Measurements from ENCODE around the gene RAPGEF2.
"Not testable (repeated sequence)": the region's sequence is repeated elsewhere in the genome, so short reads cannot be mapped to it uniquely, and the experiment has no call there.

The RAPGEF2 gene

GRCh38 chr4:159239629-159240028 lies 136.8 kb downstream of the RAPGEF2 start:
- DNase-seq (ENCODE audit: low read depth in 2 of 2), result no peak

GRCh38 chr4:159240046-159240445 lies 137.2 kb downstream of the RAPGEF2 start:
- DNase-seq (ENCODE audit: low read depth in 2 of 2), result no peak

DNA sequence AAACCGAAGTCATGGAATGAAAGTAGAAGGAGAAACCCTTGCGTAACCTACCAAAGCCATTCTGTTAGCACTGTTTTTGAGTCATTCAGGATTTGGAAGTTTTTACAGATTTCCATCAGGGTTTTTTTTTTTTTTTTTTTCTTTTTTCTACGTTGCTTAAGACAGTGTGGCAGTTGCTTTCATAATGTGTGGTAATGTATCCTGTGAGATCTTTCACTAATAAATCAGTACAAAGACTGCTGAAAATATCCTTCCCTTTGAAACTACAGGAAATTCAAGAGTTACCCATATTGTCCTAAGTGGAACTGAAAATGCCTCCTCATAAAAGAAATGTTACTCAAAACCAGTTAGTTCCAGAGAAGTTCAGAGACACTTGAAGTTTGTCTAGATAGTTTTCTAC lies 137.8 kb downstream of the RAPGEF2 start:
- DNase-seq (ENCODE audit: low read depth in 2 of 2), result no peak

- no peak for DNase-seq (ENCODE audit: low read depth in 2 of 2)
Measured at GRCh38 chr4:159242427-159242826, 139.5 kb downstream of the RAPGEF2 start.

- DNase-seq (ENCODE audit: low read depth in 2 of 2), result no peak
Measured at GRCh38 chr4:159248384-159249178, 145.7 kb downstream of the RAPGEF2 start.

DNA sequence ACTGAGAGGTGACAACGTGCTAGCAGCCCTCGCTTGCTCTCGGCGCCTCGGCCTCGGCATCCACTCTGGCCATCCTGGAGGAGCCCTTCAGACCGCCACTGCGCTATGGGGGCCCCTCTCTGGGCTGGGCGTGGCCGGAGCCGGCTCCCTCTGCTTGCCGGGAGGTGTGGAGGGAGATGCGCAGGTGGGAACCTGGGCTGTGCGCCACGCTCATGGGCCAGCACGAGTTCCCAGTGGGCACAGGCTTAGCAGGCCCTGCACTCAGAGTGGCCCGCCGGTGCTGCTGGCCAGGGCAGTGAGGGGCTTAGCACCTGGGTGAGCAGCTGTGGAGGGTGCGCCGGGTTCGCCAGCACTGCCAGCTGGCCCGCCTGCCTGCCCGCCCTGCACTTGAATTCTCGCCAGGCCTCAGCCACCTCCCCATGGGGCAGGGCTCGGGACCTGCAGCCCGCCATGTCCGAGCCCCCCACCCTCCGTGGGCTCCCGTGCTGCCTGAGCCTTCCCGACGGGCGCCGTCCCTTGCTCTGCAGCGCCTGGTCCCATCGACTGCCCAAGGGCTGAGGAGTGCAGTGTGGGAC lies 148.0 kb downstream of the RAPGEF2 start:
- no peak for DNase-seq (ENCODE audit: low read depth in 2 of 2)

GRCh38 chr4:159251580-159251979 lies 148.7 kb downstream of the RAPGEF2 start:
- not testable (repeated sequence) for DNase-seq (ENCODE audit: low read depth in 2 of 2)

GRCh38 chr4:159252491-159252890 lies 149.6 kb downstream of the RAPGEF2 start:
- no peak for DNase-seq (ENCODE audit: low read depth in 2 of 2)

GRCh38 chr4:159256037-159256436 lies 153.2 kb downstream of the RAPGEF2 start:
- DNase-seq (ENCODE audit: low read depth in 2 of 2), result no peak

DNA sequence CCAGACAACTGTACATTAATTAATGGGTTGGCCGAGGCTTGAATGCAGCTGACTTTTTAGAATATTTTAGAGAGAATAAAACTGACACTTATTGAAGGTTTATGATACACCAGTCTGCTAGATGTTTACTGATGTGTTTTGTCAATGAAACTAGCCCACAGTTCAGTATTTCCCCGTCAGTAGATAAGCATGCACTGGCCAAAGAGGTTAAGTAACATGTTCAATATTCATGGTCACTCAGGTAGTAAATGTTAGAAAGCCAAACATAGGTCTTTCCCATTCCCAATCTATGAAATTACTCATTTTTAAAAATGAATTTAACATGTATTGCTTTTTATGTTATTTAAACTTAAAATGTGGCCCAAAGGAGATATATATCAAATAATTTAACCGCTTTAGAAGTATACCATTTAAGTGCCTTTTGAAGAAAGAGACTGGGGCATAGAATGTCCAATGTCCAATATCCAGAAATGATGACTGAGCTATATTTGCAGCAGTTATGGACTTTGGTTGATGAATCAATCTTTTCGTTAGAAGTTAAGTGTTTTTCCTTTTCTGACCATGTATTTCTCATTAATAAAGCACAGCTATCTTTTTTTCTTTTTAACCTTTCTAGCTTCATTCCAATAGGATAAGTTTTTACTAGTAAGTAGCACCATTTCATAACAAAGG lies 156.1 kb downstream of the RAPGEF2 start:
- DNase-seq (ENCODE audit: low read depth in 2 of 2), result no peak

GRCh38 chr4:159264057-159264456 lies 161.2 kb downstream of the RAPGEF2 start:
- DNase-seq (ENCODE audit: low read depth in 2 of 2), result no peak

DNA sequence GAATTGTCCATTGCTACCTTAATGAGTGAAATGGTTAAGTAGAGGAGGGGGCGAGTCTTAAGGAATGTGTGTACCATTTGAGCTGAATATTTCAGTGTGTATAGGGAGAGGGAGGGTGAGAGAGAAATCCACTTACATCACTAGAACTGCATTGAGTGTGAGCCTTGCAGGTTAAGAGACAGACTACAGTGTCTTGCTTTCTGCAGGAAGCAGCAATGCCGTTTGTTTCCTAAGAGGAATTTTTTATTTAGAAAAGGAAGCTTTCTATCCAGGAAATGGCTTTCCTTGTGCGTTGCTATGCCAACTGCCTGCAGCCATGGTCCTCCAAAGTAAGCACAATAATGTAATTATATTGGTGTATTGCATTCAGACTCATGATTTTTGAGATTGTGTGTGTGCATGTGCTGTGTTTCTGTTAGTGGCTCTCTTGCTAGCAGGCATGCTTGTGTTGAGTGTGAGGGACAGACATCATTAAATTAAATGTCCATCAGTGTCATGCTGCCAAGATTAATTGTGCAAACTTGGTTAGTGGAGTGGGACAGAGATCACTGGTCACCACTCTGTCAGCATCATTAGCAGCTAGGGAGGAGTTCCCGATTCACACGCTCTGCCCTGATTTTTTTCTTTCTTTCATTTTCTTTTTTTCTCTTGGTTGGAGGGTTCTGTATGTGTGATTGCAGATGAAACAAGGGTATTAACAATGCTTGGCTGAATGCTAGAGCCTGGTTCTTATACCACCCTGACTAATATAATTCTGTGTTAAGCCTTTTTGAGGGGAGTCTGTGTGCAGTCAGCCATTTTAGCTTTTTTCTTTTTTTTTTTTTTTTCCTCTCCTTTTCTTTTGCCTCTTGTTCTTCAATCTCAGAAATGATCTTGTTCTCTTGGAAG lies 164.3 kb downstream of the RAPGEF2 start:
- no peak for DNase-seq (ENCODE audit: low read depth in 2 of 2)

- DNase-seq (ENCODE audit: low read depth in 2 of 2), result no peak
Measured at GRCh38 chr4:159267869-159268285, 165.0 kb downstream of the RAPGEF2 start.

- no peak for DNase-seq (ENCODE audit: low read depth in 2 of 2)
Measured at GRCh38 chr4:159268607-159269006, 165.7 kb downstream of the RAPGEF2 start.

- DNase-seq (ENCODE audit: low read depth in 2 of 2), result no peak
Measured at GRCh38 chr4:159269116-159269515, 166.2 kb downstream of the RAPGEF2 start.

- no peak for DNase-seq (ENCODE audit: low read depth in 2 of 2)
Measured at GRCh38 chr4:159269956-159270355, 167.1 kb downstream of the RAPGEF2 start.

DNA sequence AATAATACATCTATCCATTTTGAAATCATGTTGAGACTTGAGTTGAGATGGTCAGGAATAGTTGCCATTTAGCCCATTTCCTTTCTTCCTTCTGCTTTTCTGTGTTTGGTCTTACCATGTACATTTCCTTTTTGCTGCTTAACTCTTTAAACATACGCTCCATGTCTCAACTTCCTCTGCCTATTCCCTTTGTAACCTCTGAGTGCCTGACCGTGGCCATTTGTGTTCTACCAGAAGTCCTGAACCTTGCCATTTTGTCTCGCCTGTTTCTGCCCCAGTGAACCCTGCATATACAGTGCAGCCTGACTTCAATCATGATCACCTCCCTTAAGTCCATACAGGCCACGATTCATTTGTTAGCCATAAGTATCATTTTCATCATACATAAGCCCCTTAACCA lies 169.0 kb downstream of the RAPGEF2 start:
- DNase-seq (ENCODE audit: low read depth in 2 of 2), result no peak

GRCh38 chr4:159272273-159273140 lies 169.6 kb downstream of the RAPGEF2 start:
- DNase-seq (ENCODE audit: low read depth in 2 of 2), result no peak

- DNase-seq (ENCODE audit: low read depth in 2 of 2), result no peak
Measured at GRCh38 chr4:159273141-159273438, 170.2 kb downstream of the RAPGEF2 start.

DNA sequence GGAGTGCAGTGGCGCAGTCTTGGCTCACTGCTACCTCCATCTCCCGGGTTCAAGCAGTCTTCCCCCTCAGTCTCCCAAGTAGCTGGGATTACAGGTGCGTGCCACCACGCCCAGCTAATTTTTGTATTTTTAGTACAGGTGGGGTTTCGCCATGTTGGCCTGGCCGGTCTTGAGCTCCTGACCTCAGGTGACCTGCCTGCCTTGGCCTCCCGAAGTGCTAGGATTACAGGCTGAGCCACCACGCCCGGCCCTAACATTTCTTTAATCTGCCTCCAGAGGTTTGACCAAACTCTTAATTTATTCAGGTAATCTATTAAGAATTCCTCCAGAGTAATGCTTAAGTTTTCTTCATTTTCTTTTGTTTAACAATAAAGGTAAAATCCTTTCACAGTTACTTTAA lies 171.0 kb downstream of the RAPGEF2 start:
- DNase-seq (ENCODE audit: low read depth in 2 of 2), result no peak

DNA sequence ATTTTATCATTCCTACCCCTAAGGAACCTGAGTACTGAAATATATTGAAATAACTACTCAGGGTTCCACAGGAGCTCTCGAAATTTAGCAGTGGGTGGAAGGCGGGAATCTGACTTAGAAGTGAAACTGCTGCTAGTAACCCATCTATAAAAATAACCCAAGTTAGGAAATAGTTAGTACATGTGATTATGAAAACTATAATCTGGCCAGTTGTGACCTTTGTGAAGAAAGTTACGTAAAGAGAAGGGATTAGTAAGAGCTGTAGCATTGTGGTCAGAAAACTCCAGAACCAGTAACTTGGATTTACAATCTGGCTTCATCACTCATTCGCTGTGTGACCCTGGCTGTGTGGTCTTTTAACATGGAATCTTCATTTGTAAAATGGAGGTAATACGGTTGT lies 175.5 kb downstream of the RAPGEF2 start:
- DNase-seq (ENCODE audit: low read depth in 2 of 2), result no peak
